ENCODE measurements around the gene ASF1B.
"Not testable (repeated sequence)": the region's sequence is repeated elsewhere in the genome, so short reads cannot be mapped to it uniquely, and the experiment has no call there.

Gene ASF1B

DNA sequence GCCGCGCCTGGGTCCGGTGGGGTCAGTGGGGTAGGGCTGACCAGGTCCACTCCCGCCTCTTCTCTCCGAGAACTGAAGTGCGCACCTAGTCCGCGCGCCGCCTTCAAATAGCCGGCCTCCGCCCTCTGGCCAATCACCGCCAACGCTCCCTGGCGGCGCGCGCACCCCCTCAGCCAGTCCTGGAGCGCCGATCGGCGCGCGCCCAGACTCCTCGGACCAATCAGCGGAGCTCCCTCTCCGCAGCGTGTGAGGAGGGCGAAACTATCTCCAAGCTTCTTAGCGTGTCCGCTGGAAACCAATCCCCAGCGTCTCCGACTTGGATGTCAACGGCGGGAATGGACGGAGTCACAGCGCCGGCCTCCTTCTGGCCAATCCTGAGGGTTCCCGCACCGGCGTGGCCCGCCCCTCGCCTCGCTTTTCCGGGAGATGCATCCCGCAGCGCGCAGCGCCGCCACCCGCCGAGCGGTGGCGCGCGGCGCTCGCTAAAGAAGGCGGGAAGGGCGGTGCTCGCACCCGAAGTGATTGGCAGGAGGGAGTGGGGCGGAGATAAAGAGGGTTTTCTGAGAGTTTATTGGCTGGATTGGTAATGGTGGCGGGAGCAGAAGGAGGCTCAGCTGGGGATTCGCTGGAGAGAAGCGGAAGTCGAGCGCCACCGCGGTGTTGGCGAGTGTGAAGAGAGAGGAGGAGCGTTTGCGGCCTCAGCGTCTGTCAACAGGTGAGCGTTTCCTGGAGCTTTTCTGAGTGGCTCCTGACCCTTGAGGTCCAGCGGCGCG lies at the start of gene ASF1B:
Gene ASF1B (minus strand): TSS at position 81 of the 773 bp plus-strand sequence. CDS start 133 bp downstream, outside the sequence.
- DNase-seq (ENCODE audit: low read depth), result peak; percentile 100

DNA sequence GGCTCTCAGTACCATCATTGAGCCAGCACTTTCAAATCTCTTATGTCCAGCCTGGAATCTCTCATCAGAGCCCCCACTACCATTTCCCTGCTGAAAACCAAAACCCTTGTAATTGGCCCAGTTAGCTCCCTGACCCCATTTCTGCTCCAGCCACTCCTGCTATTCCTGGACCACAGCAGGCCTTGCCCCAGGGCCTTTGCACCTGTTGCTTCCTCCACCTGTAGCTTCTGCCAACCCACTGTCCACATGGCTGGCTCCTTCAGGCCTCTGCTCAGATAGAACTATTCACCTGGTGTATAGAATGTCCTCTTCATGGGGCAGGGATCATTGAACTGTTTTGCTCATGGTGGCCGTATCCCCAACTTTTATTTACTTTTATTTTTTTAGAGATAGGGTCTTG lies 49.3 kb upstream of the ASF1B start:
- DNase-seq (ENCODE audit: low read depth), result not testable (repeated sequence)

DNA sequence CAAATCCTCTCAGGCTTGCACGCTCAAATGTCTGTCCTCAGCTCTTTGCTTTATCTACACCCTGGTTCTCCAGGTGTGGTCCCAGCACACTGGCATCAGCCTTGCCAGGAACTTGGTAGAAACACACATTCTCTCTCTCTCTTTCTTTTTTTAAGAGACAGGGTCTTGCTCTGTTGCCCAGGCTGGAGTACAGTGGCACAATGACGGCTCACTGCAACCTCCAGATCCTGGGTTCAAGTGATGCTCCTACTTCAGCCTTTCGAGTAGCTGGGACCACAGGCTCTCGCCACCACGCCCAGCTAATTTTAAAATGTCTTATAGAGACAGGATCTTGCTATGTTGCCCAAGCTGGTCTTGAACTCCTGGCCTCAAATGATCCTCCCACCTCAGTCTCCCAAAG lies 48.8 kb upstream of the ASF1B start:
- no peak for DNase-seq (ENCODE audit: low read depth)

DNA sequence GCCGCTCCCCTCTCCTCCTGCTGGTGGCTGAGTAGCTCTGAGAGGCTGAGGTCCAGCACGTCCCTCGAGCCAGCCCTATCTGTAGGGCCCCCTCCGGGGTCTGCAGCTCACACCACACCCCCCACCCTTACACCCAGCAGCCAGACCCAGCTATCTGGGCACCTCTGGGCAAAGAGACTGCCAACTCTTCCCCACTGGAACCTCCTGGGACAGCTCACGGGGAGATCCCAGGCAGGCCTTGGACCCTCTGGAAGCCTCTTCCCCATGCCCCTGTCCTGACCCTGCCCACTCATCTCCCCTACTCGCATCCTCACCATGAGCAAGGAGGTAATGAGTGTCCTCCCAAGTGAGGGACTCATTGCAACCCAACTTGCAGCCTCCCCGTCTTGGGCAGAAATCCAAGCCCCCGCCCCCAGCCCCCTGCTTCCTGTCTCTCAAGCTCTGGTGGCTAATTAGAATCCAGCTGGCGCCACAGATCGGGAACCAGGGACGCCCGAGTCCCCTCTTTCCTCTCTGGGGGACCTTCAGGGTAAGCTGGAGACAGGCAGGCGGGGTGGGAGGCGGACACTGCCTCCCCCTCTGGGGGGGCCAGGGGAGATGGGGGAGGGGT lies 47.5 kb upstream of the ASF1B start:
- no peak for DNase-seq (ENCODE audit: low read depth)

DNA sequence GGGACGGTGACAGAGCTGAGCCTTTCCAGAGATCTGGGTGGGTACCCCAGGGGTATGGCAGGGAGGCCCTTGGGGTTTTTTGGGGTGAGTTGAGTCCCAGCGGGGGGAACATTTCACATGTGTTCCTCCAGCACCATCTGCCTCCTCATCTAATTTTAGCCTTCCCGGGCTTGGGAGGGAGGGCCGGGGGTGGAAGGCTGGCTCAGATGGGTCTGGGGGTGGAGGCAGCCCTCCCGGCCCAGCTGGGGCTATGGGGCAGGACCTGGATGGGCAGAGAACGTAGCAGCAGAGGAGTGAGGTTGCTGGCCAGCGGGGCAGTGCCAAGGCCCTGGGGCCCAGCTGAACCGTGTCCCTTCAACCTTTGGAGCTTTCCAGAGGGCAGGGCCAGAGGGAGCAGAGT lies 46.1 kb upstream of the ASF1B start:
- DNase-seq (ENCODE audit: low read depth), result no peak

DNA sequence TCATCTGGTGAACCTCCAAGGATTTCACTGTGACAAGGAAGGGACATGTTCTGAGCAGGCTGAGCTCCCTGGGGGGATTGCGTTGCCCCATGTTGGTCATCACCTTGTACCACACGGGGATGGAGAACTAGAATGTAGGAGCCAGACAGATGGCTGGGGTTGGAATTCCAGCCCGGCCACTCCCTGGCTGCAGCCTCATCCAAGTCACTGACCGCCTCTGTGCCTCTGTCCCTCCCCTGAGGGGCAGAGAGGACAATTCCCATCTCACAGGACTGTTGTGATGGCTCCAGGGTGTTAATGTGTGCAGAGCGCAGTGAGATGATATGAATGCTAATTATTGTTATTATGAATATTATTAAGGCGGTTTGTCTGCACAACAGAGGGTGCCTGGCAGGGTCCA lies 45.5 kb upstream of the ASF1B start:
- DNase-seq (ENCODE audit: low read depth), result no peak

DNA sequence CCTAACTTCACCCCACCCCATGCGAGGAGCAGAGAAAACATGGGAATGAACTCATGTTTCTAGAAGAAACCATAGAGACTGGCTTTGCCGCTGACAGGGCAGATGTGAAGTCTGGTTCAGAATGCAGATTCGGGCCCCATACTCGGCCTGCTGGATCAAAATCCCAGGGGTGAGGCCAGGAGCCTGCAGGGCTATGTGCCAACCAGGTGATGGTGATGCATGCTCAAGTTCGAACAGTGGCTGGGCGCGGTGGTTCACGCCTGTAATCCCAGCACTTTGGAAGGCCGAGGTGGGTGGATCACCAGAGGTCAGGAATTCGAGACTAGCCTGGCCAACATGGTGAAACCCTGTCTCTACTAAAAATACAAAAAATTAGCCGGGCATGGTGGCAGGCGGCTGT lies 44.8 kb upstream of the ASF1B start:
- not testable (repeated sequence) for DNase-seq (ENCODE audit: low read depth)

DNA sequence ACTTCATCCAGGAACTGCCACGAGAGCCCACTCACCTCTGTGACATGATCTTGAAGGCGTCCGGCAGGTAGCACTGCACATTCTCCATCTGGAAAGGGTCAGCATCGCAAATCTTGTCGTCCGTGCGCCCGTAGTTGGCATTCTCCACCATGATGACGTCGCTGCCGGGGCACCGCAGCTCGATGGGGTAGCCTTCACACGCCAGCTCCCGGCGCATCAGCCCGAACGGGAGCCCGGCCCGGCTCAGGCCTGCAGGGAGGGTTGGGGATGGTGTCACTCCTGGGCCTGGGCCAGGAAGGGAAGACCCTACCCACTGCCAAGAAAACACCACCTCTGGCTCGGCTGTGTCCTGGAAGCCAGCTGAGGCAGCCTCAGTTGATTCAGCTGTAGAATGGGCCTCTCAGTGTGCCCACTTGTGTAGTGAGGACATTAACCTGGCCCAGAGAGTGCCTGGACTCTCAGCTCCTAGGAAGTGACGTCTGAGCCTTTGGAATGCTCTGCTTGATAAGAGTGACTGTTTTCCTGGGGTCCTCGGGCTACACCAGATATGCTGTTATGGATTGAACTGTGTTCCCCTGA lies 41.2 kb upstream of the ASF1B start:
- DNase-seq (ENCODE audit: low read depth), result no peak

DNA sequence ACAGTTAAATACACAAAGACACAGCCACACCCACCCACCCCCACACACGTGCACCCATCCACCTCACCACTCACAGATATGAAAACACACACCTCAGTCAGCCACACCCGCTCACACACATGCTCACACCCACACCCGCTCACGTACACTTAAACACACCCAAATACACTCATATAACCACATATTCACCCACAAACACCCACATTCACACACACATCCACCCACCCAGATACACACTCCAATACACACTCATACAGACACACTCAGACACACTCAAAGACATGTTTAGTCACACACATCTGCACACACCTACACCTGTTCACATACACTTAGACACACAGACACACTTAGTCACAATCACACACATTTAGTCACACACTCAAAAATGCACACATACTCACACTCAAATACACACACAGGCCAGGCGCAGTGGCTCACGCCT lies 39.0 kb upstream of the ASF1B start:
- no peak for DNase-seq (ENCODE audit: low read depth)

DNA sequence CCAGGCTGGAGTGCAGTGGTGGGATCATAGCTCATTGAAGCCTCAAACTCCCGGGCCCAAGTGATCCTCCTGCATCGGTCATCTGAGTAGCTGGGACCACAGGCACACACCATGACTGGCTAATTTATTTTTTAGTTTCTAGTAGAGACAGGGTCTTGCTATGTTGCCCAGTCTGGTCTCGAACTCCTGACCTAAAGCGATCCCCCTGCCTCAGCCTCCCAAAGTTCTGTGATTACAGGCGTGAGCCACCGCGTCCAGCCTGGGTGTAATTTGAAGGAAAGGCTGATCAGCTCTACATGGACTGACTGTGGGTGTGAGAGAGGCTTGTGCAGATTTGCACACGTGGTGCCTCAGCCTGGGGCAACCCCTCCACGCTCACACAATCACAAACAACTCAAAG lies 38.5 kb upstream of the ASF1B start:
- no peak for DNase-seq (ENCODE audit: low read depth)

DNA sequence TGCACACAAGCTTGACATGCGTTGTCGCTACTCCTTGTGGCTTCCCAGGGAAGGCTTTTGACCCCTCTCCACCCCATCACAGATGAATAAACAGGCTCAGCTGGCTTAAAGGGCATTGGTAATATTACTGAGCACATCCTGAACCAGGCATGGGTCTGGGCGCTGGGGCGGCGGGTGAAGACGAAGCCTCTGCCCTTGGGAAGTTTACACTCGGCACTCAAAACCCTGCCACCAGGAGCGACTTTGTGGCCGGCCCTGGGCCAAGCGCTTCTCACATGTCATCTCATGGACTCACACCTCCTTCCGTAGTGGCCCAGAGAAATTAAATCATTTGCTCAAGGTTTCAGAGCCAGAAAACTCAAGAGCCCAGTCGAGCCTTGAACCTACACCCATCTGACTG lies 32.6 kb upstream of the ASF1B start:
- DNase-seq (ENCODE audit: low read depth), result no peak

DNA sequence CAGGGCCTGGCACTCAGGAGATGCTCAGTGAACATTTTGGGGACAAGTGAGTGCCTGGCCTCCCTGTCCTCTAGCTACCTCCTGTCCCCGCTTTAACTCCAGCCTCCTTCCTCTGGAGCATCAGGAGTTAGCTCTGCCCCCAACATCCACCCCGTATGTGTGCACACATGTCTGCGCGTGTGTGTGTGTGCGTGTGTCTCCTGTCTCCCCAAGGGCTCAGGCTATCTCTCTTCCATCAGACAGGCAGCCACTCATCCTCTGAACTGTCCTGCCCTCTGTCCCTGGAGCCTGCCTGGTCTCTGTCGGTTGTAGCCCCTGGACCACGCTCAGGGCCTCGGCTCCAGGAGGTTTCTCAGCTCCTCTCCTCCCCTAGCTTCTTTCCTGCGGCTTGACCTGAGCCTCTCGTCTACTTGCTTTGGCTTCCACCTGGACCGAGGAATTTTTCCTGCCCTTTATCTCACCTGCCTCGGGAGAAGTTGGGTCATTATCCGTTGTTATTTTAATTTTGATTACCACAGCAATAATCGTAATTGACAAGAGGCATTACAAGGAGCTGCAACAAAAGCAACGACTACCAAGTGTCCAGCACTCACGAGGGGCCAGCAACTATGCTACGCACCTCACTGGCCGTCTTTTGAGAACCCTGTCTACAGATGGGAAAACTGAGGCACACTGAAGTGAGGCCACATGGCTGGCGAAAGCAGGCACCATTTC lies 32.0 kb upstream of the ASF1B start:
- DNase-seq (ENCODE audit: low read depth), result no peak

DNA sequence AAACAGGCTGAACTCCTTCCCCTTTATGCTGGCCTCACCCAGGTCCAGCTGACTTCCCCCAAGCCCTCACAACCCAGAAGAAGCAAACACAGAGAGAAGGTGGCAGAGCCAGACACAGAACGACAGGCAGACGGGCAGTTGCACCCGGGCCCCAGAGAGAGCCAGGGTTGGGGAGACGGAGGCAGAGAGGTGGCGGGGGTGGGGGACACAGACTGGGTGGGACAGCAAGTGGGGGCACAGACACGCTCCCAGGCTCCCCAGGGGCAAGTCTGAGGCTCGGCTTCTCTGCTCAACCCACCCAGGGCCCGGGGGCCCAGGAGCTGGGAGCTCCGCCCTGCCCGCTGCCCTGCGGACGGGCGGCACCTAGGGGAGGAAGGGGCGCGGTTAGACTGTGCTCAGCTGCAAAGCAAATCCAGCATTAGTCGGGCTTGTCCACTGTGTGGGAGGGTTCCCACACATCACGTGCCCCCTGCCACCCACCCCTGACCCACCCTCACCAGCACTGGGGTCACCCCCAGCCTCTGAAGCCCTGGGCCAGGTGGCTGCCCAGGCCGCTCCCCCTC lies 31.3 kb upstream of the ASF1B start:
- no peak for DNase-seq (ENCODE audit: low read depth)

DNA sequence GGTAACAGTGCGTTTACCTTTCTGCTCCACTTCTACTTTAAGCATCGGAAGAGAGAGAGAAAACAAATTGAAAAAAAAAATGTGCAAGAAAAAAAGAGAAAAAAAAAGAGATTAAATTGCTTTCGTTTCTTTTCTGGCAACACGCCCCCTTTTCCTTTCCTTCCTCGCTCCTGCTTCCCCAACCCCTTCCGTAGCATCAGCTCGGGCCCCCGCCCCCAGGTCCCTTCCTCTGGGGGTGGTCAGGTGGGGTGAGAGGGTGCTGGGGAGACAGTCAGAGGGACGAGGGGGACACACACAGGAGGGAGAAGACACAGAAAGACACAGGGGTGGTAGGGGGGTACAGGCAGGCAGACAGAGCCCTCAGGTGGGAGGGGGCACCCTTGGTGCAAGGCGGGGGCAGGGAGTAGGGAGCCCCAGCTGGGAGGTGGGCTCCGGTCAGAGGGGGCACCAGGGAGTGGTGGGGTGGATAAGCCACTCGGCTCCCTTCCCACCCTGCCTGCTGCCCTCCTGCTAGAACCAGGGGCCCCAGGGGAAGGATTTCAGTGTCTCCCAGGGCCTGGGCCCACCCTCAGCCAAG lies 30.7 kb upstream of the ASF1B start:
- DNase-seq (ENCODE audit: low read depth), result no peak

DNA sequence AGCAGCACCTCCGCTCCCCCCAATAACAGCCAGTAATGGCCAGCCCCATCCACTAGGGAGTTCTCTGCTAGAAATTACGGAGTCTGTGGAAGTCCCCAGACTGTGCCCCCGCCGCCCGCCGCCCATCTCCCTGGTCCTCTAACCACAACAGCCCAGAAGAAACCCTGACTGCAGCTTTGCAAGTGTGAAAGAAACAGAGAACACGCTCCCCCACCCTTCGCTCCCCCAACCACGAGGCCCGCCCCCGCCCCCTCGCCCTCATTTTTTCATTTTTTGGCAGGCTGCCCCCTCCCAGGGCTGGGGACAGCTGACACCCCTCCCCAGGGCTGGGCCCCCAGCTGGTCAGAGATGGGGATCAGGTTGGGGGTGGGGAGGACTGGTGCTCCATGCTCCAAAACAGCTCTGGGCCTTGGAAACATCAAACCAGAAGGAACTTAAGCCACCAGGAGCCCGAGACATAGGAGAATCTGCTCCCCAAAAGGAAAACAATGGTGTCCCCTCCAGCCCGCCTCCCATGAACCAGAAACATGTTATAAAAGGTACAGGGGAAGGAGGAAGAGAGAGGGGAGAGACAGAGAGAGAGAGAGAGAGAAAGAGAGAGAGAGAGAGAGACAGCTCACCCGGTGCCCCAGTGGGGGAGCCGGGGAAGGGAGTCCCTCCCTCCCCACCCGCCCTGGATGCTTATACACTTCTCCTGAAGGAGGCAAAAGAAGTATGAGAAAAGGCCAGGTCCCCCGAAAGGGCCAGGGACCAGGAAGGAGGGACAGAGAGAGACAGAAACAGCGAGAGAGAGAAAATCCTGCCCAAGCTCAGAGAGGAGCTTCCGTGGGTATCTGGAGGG lies 29.8 kb upstream of the ASF1B start:
- no peak for DNase-seq (ENCODE audit: low read depth)

DNA sequence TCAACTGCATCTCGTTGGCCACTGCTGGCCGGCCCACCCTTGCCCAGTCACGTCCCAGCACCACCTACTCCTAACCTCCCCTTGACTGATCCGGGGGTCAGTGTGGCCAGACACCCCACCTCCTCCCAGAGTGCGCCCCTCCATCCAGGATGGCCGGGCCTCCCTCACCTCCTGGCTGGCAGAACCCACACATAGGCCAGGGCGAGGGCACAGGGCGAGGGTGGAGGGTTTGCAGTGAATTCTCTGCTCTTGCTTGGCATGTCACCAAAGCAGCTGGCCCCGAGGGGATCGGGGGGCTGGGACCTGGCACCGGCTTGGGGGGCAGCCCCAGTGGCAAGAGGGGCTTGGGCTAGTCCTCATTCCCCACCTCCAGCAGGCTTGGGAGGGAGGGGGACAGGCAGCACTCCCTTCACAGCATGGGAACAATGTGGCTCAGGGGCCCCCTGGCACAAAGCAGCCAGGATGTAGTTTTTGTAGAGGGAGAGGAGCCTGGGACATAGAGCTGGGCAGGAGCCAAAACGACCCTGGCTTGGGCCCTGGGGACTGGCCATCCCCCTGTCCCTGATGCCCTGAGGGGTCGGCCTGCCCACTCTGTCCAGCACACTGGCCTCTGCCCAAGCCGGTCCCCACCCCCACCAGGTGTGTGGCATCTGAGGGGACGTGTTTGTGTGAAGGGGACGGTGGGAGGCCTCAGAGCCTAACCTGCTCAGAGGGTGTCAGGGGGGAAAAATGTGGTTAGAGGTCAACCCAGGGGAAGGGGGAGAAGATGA lies 28.5 kb upstream of the ASF1B start:
- DNase-seq (ENCODE audit: low read depth), result no peak

DNA sequence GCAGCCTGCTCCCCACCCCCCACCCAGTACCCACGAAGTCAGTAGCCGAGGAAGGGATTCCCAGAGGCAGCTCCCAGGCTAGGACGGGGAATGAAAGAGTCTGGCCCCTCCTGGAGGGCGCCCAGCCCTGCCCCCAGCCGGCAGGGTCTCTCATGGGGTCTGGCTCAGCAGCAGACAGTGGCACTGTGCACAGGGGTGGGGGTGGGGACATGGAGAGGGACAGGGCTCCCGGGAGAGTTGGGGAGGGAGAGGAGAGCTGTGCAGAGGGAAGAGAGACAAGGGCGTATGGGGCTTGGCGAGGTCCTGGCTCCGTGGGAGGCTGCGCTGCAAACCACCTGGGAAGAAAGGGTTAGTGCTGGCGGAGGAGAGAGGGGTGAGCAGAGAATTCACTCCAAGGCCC lies 27.7 kb upstream of the ASF1B start:
- no peak for DNase-seq (ENCODE audit: low read depth)

DNA sequence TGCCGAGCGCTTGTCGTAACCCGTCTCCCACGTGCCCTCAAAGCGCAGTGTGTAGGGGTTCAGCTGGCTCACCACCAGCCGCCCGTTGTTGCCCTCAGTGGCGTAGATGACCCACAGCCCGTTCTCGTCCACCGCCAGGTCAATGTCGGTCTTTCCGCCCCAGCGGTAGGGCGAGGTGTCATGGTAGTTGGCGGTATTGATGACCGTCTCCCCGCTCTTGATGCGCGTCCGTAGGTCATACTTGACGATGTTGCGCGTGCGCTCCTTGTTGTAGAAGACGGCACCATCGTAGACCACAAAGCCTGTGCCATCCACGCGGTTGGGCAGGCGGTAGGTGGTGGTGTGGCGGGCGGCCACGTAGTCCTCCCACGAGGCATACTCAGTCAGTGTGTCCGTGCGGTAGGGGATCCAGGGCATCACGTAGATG lies 26.5 kb upstream of the ASF1B start:
- no peak for DNase-seq (ENCODE audit: low read depth)

DNA sequence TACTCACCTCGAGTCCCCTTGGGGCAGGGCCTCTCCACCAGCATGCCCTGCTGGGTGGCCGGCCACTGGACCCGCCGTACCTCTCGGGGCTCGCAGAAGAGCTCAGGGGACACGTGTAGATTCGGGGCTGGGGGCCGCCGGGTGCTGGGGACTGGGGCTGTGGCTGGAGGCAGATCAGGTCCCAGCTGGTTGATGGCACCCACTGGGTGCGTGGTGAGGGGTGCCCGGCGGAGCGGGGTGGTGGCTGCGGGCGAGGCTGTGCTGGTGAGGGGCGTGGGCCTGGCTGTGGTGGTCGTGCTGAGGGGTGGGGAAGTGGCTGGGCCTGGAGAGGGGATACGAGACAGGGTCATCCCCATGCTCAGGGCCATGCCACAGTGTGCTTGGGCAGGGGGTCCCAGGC lies 24.9 kb upstream of the ASF1B start:
- DNase-seq (ENCODE audit: low read depth), result no peak

DNA sequence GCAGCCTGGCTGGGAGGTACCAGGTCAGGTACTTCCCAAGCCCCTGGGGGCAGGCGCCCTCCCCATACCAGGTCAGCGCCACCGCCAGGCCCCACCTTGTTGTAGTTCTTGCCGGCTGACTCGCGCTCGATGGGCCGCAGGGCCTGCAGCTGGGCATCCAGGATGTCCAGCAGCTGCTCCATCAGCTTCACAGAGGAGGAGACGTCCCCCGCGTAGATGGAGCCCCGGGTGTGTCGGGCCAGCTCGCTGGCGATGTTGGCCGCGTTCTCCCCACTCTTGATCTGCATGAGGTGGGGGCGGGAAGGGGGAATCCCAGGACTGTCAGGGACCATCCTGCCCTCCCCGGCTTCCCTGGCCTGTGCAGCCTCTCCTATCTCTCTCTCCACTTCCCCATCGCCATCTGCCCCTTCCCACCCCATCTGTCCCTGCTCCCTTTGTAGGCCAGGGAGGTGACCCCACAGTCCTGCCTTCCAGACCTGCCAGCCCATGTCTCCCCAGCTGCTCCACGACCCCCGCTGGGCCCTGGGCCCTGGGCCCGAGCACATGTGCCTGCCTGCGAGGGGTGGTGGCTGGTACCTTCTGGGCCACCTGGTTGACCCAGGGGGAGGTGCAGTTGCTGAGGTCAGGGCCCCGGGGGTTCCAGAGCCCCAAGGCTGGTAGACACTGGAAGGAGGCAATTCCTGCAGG lies 23.8 kb upstream of the ASF1B start:
- DNase-seq (ENCODE audit: low read depth), result no peak

Data from iris pigment epithelial cell (primary cell).